ENCODE data around the gene CASKIN2.

DNA sequence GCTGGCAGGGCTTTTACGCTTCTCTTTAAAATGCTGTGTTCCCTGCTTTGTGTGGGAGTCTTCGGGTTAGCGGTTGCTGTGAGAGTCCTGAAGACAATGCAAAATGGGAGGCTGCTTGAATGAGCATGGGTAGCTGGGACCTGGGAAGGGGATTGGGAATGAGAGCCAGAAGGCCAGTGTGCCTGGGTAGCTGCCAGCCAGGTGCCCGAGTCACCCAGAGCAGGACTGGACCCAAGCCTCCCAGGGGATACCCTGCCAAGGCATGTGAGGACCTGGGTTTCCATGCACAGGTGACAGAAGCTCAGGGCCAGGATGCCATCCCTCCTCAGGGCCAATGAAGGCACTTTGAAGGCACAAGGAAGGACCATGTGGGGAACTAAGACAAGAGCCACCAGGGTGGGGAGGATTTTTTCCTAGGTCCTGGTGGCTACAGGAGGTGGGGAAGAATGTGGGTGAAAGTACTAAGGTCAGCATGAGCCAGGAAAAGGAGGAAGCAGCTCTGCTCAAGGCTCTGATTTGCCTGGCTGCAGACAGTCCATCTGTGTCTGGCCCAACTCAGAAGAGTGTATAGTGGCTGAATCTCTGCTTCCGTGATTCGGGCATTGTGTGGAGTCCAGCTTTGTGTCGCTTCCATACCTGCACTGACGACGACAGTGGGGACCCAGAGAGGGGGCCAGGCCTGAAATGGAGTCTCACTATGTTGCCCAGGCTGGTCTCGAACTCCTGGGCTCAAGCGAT, 38.4 kb downstream of the CASKIN2 start:
- TF ChIP-seq GLIS3 (CRISPR knock-in tag; IDR thresholded peaks at IDR 0.05) (no peak), ZFP3 (CRISPR knock-in tag; IDR thresholded peaks at IDR 0.05) (no peak), ESRRG (CRISPR knock-in tag; IDR thresholded peaks at IDR 0.05) (no peak)

Measured in SK-N-SH treated with all-trans-retinoic acid at 6 μM for 48 hours (cell line).